Breast epithelium (tissue), 4 donors: ENCODE data around the gene TRIOBP. TPM values are rescaled to one million over a fixed set of nuclear protein-coding genes. Genes with fewer than 3 reads are reported as not detected.
"Not testable (repeated sequence)": the region's sequence is repeated elsewhere in the genome, so short reads cannot be mapped to it uniquely, and the experiment has no call there.

Source experiments
- DNase-seq, 2 donors: peaks; one replicate each; pipeline ENCODE4 v3.0.0-alpha.2; 2019; ENCODE audit warnings: low spot score in 2 of 2
- H3K27ac ChIP-seq, 2 donors: fragments of 200-600 bp; sonication (generic) in 1 of 2; one replicate each; pipeline ENCODE4 v1.5.1; 2016 to 2019; ENCODE audit warnings: mild to moderate bottlenecking in 1 of 2
- H3K27me3 ChIP-seq, 2 donors: fragments of 200-600 bp; sonication (generic) in 1 of 2; one replicate each; pipeline versions ENCODE4 v1.5.1 to v1.6.0; 2017 to 2019; ENCODE audit warnings: control low read depth in 1 of 2, mild to moderate bottlenecking in 1 of 2
- H3K36me3 ChIP-seq: fragments of 200-600 bp; one replicate; pipeline ENCODE4 v1.5.1; 2019
- H3K4me1 ChIP-seq, 2 donors: fragments of 200-600 bp; sonication (generic); one replicate each; pipeline ENCODE4 v1.5.1; 2016 to 2019; ENCODE audit warnings: control low read depth in 1 of 2
- H3K4me3 ChIP-seq, 3 donors: fragments of 200-600 bp; sonication (generic); 1 replicate in 2 of 3; 2 replicates in 1 of 3; pipeline ENCODE4 v1.5.1; 2016 to 2019; ENCODE audit warnings: mild to moderate bottlenecking in 3 of 3, moderate library complexity in 2 of 3
- H3K9me3 ChIP-seq, 2 donors: fragments of 200-600 bp; sonication (generic) in 1 of 2; one replicate each; pipeline ENCODE4 v1.5.1; 2016 to 2019; ENCODE audit warnings: control low read depth in 1 of 2
- POLR2A ChIP-seq: fragments of 450-650 bp; IDR thresholded peaks from one replicate; pipeline ENCODE4 v1.6.1; 2016; ENCODE audit warnings: antibody characterized with exemption, mild to moderate bottlenecking, moderate library complexity
- POLR2AphosphoS5 ChIP-seq, 3 donors: sonication (generic); formaldehyde crosslinking; IDR thresholded peaks; one replicate each; pipeline ENCODE4 v1.6.1; 2017; ENCODE audit warnings: antibody characterized with exemption in 3 of 3
- intact Hi-C: fragments of 100-400 bp; cut with DNase I; formaldehyde crosslinking; loops from one replicate; pipeline ENCODE4 v1.15.1; 2023; ENCODE audit warnings: low total_unique reads
- total RNA-seq, 3 donors: library from RNA; depleted of rRNA; stranded (reverse); fragments of >200 nt; gene quantifications; one replicate each; pipeline ENCODE4 v1.1.0, GENCODE V29; 2016
- TF ChIP-seq, protein P1 (sequence below), 3 donors: fragments of 450-650 bp; IDR thresholded peaks; one replicate each; pipeline ENCODE4 v1.5.1; 2016 to 2017; ENCODE audit warnings: antibody characterized with exemption in 3 of 3, mild to moderate bottlenecking in 3 of 3, moderate library complexity in 3 of 3

TRIOBP gene
- total RNA-seq, 3 donors from 2014 or later = 78.3 to 95.0 (median 88.3) TPM

- Histone ChIP-seq H3K9me3 (no peaks in the 10 kb centered on the region), H3K4me1 (no peaks in the 10 kb centered on the region), H3K4me3 (no peak overlapping the region), H3K27me3 (no peaks in the 10 kb centered on the region), H3K36me3 (no peaks in the 10 kb centered on the region), H3K27ac (no peak overlapping the region)
- TF ChIP-seq POLR2AphosphoS5 (IDR thresholded peaks at IDR 0.05) = no peak
- TF ChIP-seq POLR2A = no peak
- TF ChIP-seq, protein P1, sequence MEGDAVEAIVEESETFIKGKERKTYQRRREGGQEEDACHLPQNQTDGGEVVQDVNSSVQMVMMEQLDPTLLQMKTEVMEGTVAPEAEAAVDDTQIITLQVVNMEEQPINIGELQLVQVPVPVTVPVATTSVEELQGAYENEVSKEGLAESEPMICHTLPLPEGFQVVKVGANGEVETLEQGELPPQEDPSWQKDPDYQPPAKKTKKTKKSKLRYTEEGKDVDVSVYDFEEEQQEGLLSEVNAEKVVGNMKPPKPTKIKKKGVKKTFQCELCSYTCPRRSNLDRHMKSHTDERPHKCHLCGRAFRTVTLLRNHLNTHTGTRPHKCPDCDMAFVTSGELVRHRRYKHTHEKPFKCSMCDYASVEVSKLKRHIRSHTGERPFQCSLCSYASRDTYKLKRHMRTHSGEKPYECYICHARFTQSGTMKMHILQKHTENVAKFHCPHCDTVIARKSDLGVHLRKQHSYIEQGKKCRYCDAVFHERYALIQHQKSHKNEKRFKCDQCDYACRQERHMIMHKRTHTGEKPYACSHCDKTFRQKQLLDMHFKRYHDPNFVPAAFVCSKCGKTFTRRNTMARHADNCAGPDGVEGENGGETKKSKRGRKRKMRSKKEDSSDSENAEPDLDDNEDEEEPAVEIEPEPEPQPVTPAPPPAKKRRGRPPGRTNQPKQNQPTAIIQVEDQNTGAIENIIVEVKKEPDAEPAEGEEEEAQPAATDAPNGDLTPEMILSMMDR (IDR thresholded peaks at IDR 0.05) = no peak
- intact Hi-C loops = no loop called here
- DNase-seq = no peak
Observed at GRCh38 chr22:37714634-37715033, 17.8 kb downstream of the TRIOBP start.

DNA sequence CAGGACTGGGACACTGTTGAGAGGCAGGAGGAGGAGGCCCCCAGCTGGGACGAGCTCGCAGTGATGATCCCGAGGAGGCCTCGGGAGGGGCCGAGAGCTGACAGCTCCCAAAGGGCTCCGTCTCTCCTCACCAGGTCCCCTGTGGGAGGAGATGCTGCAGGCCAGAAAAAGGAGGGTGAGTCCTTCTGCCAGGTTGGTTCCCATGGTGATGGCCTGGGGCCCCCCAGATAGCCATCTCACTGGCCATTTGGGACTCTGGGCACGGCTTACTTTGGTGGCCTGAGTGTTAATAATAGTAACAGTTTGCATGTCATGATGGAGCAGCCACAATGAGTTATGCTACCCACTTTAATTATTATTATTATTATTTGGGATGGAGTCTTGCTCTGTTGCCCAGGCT, 18.9 kb downstream of the TRIOBP start:
- Histone ChIP-seq H3K27me3 (no peaks in the 10 kb centered on the region), H3K9me3 (no peaks in the 10 kb centered on the region), H3K36me3 (no peaks in the 10 kb centered on the region), H3K4me3 (no peak overlapping the region), H3K27ac (no peak overlapping the region), H3K4me1 (no peaks in the 10 kb centered on the region)
- no peak for DNase-seq
- TF ChIP-seq, protein P1 (IDR thresholded peaks at IDR 0.05) = no peak
- TF ChIP-seq POLR2A (no peak), POLR2AphosphoS5 (IDR thresholded peaks at IDR 0.05) (no peak)
- intact Hi-C loops = no loop called here

- DNase-seq = no peak
- intact Hi-C loops = no loop called here
- Histone ChIP-seq H3K4me1 (no peaks in the 10 kb centered on the region), H3K27ac (no peak overlapping the region), H3K27me3 (no peaks in the 10 kb centered on the region), H3K9me3 (no peaks in the 10 kb centered on the region), H3K36me3 (no peaks in the 10 kb centered on the region), H3K4me3 (no peak overlapping the region)
- TF ChIP-seq POLR2A = no peak
- TF ChIP-seq POLR2AphosphoS5 (IDR thresholded peaks at IDR 0.05) = no peak
- TF ChIP-seq, protein P1 (IDR thresholded peaks at IDR 0.05) = no peak
Observed at GRCh38 chr22:37716708-37717107, 19.9 kb downstream of the TRIOBP start.

GRCh38 chr22:37717235-37717634, 20.4 kb downstream of the TRIOBP start:
- intact Hi-C loops, DNase-seq, H3K9me3 ChIP-seq, H3K4me1 ChIP-seq, H3K36me3 ChIP-seq, H3K27ac ChIP-seq, H3K27me3 ChIP-seq, H3K4me3 ChIP-seq: not testable (repeated sequence)

DNA sequence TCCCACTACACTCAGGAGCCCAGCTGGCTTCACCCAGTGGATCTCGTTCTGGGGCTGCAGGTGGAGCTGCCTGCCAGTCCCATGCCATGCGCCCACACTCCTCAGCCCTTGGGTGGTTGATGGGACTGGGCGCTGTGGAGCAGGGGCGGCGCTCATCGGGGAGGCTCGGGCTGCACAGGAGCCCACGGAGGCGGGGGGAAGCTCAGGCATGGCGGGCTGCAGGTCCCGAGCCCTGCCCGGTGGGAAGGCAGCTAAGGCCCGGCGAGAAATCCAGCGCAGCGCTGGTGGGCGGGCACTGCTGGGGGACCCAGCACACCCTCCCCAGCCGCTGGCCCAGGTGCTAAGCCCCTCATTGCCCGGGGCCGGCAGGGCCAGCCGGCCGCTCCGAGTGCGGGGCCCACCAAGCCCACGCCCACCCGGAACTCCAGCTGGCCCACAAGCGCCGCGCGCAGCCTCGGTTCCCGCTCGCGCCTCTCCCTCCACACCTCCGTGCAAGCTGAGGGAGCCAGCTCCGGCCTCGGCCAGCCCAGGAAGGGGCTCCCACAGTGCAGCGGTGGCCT, 21.0 kb downstream of the TRIOBP start:
- intact Hi-C loops = loop anchor here (2.0 kb wide), 1 partner anchor 71 kb away; no protein-coding TSS in a partner anchor
- H3K9me3 ChIP-seq, H3K4me3 ChIP-seq, H3K27me3 ChIP-seq, H3K36me3 ChIP-seq, H3K4me1 ChIP-seq, DNase-seq, H3K27ac ChIP-seq: not testable (repeated sequence)

DNA sequence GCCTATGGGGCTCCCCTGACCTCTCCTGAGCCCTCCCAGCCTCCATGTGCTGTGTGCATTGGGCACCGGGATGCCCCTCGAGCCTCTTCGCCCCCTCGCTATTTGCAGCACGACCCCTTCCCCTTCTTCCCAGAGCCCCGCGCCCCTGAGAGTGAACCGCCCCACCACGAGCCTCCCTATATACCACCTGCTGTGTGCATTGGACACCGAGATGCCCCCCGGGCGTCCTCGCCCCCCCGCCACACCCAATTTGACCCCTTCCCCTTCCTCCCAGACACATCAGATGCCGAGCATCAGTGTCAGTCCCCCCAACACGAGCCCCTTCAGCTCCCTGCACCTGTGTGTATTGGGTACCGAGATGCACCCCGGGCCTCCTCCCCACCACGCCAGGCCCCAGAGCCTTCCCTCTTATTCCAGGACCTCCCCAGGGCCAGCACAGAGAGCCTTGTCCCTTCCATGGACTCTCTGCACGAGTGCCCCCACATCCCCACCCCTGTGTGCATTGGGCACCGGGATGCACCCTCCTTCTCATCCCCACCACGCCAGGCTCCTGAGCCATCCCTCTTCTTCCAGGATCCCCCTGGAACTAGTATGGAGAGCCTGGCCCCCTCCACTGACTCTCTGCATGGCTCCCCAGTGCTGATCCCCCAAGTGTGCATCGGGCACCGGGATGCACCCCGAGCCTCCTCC, 28.8 kb downstream of the TRIOBP start:
- Histone ChIP-seq H3K4me1 (no peaks in the 10 kb centered on the region), H3K27ac (no peak overlapping the region), H3K27me3 (no peaks in the 10 kb centered on the region), H3K9me3 (no peaks in the 10 kb centered on the region), H3K36me3 (no peaks in the 10 kb centered on the region), H3K4me3 (no peak overlapping the region)
- no peak for DNase-seq
- TF ChIP-seq, protein P1 (IDR thresholded peaks at IDR 0.05) = no peak
- TF ChIP-seq POLR2A (no peak), POLR2AphosphoS5 (IDR thresholded peaks at IDR 0.05) (no peak)
- intact Hi-C loops = no loop called here
